HEK293 (cell line): ENCODE measurements around the gene PEAK3.

Experiments
- ELK4 ChIP-seq: IDR thresholded peaks from 2 replicates; pipeline ENCODE4 v1.6.1; 2011; ENCODE audit warnings: mild to moderate bottlenecking, low read depth, low read length, borderline replicate concordance
- GFI1B ChIP-seq: fragments of 450-650 bp; formaldehyde crosslinking; IDR thresholded peaks from 2 replicates; pipeline ENCODE4 v1.5.1; 2016; ENCODE audit warnings: missing biosample characterization, missing genetic modification characterization
- MEIS1 ChIP-seq: sonication (generic); formaldehyde crosslinking; IDR thresholded peaks from 2 replicates; pipeline ENCODE4 v1.8.1; 2022; ENCODE audit warnings: missing genetic modification reagents, mild to moderate bottlenecking, borderline replicate concordance
- MZF1 ChIP-seq: fragments of 450-650 bp; formaldehyde crosslinking; IDR thresholded peaks from 2 replicates; pipeline ENCODE4 v1.5.1; 2017; ENCODE audit warnings: missing biosample characterization, missing genetic modification characterization, borderline replicate concordance
- OSR2 ChIP-seq: fragments of 450-650 bp; formaldehyde crosslinking; IDR thresholded peaks from 2 replicates; pipeline ENCODE4 v1.5.1; 2016; ENCODE audit warnings: missing biosample characterization, missing genetic modification characterization
- PBX3 ChIP-seq: sonication (generic); formaldehyde crosslinking; IDR thresholded peaks from 2 replicates; pipeline ENCODE4 v1.8.1; 2022; ENCODE audit warnings: mild to moderate bottlenecking, moderate library complexity, missing genetic modification reagents
- REST ChIP-seq: fragments of 450-650 bp; formaldehyde crosslinking; IDR thresholded peaks from 2 replicates; pipeline ENCODE4 v1.5.1; 2016; ENCODE audit warnings: missing biosample characterization, missing genetic modification characterization
- SP2 ChIP-seq: fragments of 450-650 bp; formaldehyde crosslinking; IDR thresholded peaks from 2 replicates; pipeline ENCODE4 v1.5.1; 2016; ENCODE audit warnings: missing biosample characterization, missing genetic modification characterization
- ZBTB20 ChIP-seq: fragments of 450-650 bp; formaldehyde crosslinking; IDR thresholded peaks from 2 replicates; pipeline ENCODE4 v1.5.1; 2016; ENCODE audit warnings: missing biosample characterization, missing genetic modification characterization
- ZBTB44 ChIP-seq: fragments of 450-650 bp; IDR thresholded peaks from 2 replicates; pipeline ENCODE4 v1.5.1; 2018; ENCODE audit warnings: missing biosample characterization, mild to moderate bottlenecking, missing genetic modification characterization
- ZEB2 ChIP-seq: fragments of 450-650 bp; formaldehyde crosslinking; IDR thresholded peaks from 2 replicates; pipeline ENCODE4 v1.5.1; 2016; ENCODE audit warnings: missing biosample characterization, missing genetic modification characterization
- ZIC2 ChIP-seq: fragments of 450-650 bp; formaldehyde crosslinking; IDR thresholded peaks from 2 replicates; pipeline ENCODE4 v1.5.1; 2016; ENCODE audit warnings: missing biosample characterization, missing genetic modification characterization
- ZNF2 ChIP-seq: fragments of 450-650 bp; formaldehyde crosslinking; IDR thresholded peaks from 2 replicates; pipeline ENCODE4 v1.5.1; 2016; ENCODE audit warnings: missing biosample characterization, missing genetic modification characterization
- ZNF211 ChIP-seq: fragments of 450-650 bp; formaldehyde crosslinking; IDR thresholded peaks from 2 replicates; pipeline ENCODE4 v1.5.1; 2016; ENCODE audit warnings: low read depth, missing biosample characterization, missing genetic modification characterization
- ZNF221 ChIP-seq: fragments of 450-650 bp; formaldehyde crosslinking; IDR thresholded peaks from 2 replicates; pipeline ENCODE4 v1.5.1; 2017; ENCODE audit warnings: missing biosample characterization, missing genetic modification characterization, borderline replicate concordance
- ZNF274 ChIP-seq, 2 experiments: fragments of 200-500 bp in 1 of 2; fragments of 450-650 bp in 1 of 2; sonication (Bioruptor generic) in 1 of 2; formaldehyde crosslinking in 1 of 2; IDR thresholded peaks; 2 replicates each; pipeline versions ENCODE4 v1.5.1 to v1.6.1; 2014 to 2016; ENCODE audit warnings: borderline replicate concordance in 1 of 2, inconsistent platforms in 1 of 2, low read length in 1 of 2, missing biosample characterization in 1 of 2, missing genetic modification characterization in 1 of 2
- ZNF341 ChIP-seq: fragments of 450-650 bp; formaldehyde crosslinking; IDR thresholded peaks from 2 replicates; pipeline ENCODE4; 2016; ENCODE audit warnings: low read depth, missing biosample characterization, missing genetic modification characterization
- ZNF350 ChIP-seq: fragments of 450-650 bp; formaldehyde crosslinking; IDR thresholded peaks from 2 replicates; pipeline ENCODE4 v1.5.0; 2017; ENCODE audit warnings: missing biosample characterization, mild to moderate bottlenecking, missing genetic modification characterization
- ZNF391 ChIP-seq: fragments of 450-650 bp; formaldehyde crosslinking; IDR thresholded peaks from 2 replicates; pipeline ENCODE4 v1.5.1; 2016; ENCODE audit warnings: low read depth, missing biosample characterization, missing genetic modification characterization, borderline replicate concordance
- ZNF433 ChIP-seq: fragments of 450-650 bp; formaldehyde crosslinking; IDR thresholded peaks from 2 replicates; pipeline ENCODE4 v1.5.1; 2016; ENCODE audit warnings: missing biosample characterization, missing genetic modification characterization, low read depth
- ZNF473 ChIP-seq: fragments of 450-650 bp; formaldehyde crosslinking; IDR thresholded peaks from 2 replicates; pipeline ENCODE4 v1.5.1; 2017; ENCODE audit warnings: missing biosample characterization, missing genetic modification characterization
- ZNF600 ChIP-seq: fragments of 450-650 bp; formaldehyde crosslinking; IDR thresholded peaks from 2 replicates; pipeline ENCODE4 v1.5.1; 2016; ENCODE audit warnings: missing biosample characterization, missing genetic modification characterization
- ZNF610 ChIP-seq: fragments of 450-650 bp; formaldehyde crosslinking; IDR thresholded peaks from 2 replicates; pipeline ENCODE4 v1.5.1; 2016; ENCODE audit warnings: missing biosample characterization, missing genetic modification characterization, borderline replicate concordance
- ZNF707 ChIP-seq: fragments of 450-650 bp; formaldehyde crosslinking; IDR thresholded peaks from 2 replicates; pipeline ENCODE4 v1.5.1; 2016; ENCODE audit warnings: missing biosample characterization, missing genetic modification characterization
- ZNF791 ChIP-seq: fragments of 450-650 bp; formaldehyde crosslinking; IDR thresholded peaks from 2 replicates; pipeline ENCODE4 v1.5.1; 2016; ENCODE audit warnings: missing biosample characterization, missing genetic modification characterization
- TF ChIP-seq, protein P1 (sequence below): fragments of 450-650 bp; formaldehyde crosslinking; IDR thresholded peaks from 2 replicates; pipeline ENCODE4 v1.5.1; 2016; ENCODE audit warnings: missing biosample characterization, missing genetic modification characterization
- TF ChIP-seq, protein P2 (sequence below): fragments of 450-650 bp; formaldehyde crosslinking; IDR thresholded peaks from 2 replicates; pipeline ENCODE4 v1.5.1; 2017; ENCODE audit warnings: missing biosample characterization, missing genetic modification characterization

The PEAK3 gene

DNA sequence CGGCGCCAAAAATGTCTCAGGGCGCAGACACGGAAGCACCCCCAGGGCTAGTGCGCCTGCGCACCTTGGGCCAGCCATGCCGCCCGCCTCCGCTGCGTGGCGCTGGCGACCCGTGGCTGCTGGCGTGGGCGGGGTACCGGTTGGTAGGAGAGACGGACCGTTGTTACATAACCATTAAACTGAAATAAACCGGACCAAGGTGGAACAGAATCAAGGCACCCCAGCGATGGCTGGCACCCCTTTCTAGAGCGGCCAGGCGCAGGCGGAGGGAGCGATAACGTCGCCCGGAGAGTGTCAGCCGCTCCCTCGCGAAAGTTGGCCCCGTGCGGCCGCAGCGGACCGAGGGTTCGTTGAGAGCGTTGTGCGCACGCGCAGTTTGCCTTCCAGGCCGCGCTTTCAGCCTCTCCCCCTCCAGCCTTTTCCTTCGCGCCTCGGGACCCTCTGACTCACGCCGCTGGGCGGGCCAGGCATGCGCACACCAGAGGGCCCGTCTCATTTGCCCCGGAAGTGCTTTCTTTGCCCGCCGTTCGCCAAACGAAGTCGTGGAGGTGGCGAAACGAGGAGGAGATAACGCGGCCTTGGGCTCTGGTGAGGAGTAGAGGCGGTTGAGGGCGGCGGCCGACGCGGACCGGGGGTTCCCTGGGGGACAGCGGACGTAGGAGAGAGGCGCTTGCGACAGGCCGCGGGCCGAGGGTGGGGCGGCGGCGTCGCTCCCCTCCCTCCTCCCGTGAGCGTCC lies 45.5 kb downstream of the PEAK3 start, which contains the start of the genes PLEKHJ1 and SF3A2 (continued):
- TF ChIP-seq ELK4: no peak
- TF ChIP-seq ZNF221 (tag by site-specific recombination): no peak
- TF ChIP-seq, protein P1, sequence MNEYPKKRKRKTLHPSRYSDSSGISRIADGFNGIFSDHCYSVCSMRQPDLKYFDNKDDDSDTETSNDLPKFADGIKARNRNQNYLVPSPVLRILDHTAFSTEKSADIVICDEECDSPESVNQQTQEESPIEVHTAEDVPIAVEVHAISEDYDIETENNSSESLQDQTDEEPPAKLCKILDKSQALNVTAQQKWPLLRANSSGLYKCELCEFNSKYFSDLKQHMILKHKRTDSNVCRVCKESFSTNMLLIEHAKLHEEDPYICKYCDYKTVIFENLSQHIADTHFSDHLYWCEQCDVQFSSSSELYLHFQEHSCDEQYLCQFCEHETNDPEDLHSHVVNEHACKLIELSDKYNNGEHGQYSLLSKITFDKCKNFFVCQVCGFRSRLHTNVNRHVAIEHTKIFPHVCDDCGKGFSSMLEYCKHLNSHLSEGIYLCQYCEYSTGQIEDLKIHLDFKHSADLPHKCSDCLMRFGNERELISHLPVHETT (tag by site-specific recombination): no peak; the same call in 1 of the 2 replicates
- TF ChIP-seq ZNF211 (tag by site-specific recombination): no peak
- TF ChIP-seq ZNF274 (IDR thresholded peaks at IDR 0.05; ENCODE audit: low read length): no peak
- TF ChIP-seq ZNF274 (tag by site-specific recombination; IDR thresholded peaks at IDR 0.05; ENCODE audit: borderline replicate concordance): no peak
- TF ChIP-seq ZNF600 (tag by site-specific recombination): peak; percentile 72; the same call in 1 of the 2 replicates
- no peak for TF ChIP-seq MZF1 (tag by site-specific recombination)
- TF ChIP-seq MEIS1: no peak
- no peak for TF ChIP-seq GFI1B (tag by site-specific recombination)
- no peak for TF ChIP-seq ZNF473 (tag by site-specific recombination)
- TF ChIP-seq, protein P2, sequence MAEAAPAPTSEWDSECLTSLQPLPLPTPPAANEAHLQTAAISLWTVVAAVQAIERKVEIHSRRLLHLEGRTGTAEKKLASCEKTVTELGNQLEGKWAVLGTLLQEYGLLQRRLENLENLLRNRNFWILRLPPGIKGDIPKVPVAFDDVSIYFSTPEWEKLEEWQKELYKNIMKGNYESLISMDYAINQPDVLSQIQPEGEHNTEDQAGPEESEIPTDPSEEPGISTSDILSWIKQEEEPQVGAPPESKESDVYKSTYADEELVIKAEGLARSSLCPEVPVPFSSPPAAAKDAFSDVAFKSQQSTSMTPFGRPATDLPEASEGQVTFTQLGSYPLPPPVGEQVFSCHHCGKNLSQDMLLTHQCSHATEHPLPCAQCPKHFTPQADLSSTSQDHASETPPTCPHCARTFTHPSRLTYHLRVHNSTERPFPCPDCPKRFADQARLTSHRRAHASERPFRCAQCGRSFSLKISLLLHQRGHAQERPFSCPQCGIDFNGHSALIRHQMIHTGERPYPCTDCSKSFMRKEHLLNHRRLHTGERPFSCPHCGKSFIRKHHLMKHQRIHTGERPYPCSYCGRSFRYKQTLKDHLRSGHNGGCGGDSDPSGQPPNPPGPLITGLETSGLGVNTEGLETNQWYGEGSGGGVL (tag by site-specific recombination): no peak; the same call in 1 of the 2 replicates
- TF ChIP-seq PBX3 (CRISPR knock-in tag): 0 out of 2 replicates have a peak, but pooled peaks have one; percentile 66
- TF ChIP-seq ZNF341 (tag by site-specific recombination): peak; percentile 53
- peak; percentile 96 for TF ChIP-seq SP2 (tag by site-specific recombination)
- TF ChIP-seq ZNF2 (tag by site-specific recombination): peak; percentile 95
- TF ChIP-seq ZEB2 (tag by site-specific recombination): peak; percentile 98
- TF ChIP-seq ZBTB44 (tag by site-specific recombination): no peak
- no peak for TF ChIP-seq ZNF350 (tag by site-specific recombination)
- TF ChIP-seq ZIC2 (tag by site-specific recombination): no peak; the same call in 1 of the 2 replicates
- TF ChIP-seq ZNF391 (tag by site-specific recombination): peak; percentile 37; the same call in 1 of the 2 replicates
- TF ChIP-seq ZBTB20 (tag by site-specific recombination): no peak; the same call in 1 of the 2 replicates
- no peak for TF ChIP-seq ZNF433 (tag by site-specific recombination)
- 0 out of 2 replicates have a peak, but pooled peaks have one; percentile 6 for TF ChIP-seq OSR2 (tag by site-specific recombination)
- TF ChIP-seq REST (tag by site-specific recombination): no peak
- no peak for TF ChIP-seq ZNF707
- TF ChIP-seq ZNF610 (tag by site-specific recombination): peak; percentile 91
- no peak for TF ChIP-seq ZNF791 (tag by site-specific recombination)
